GM18517 (cell line): ENCODE measurements around the gene UBTD1.
A peak's percentile ranks its signal among the peaks of the same experiment; 100 is the strongest.

ENCODE experiments used
- ATAC-seq: cut with Tn5 transposase; IDR thresholded peaks from one replicate; pipeline ENCODE4 v1.9.1; 2021; ENCODE audit warnings: mild to moderate bottlenecking, moderate library complexity; ENCODE audit not compliant: unreplicated experiment

UBTD1 gene

GRCh38 chr10:97481071-97481470, 17.7 kb upstream of the UBTD1 start:
- no peak for ATAC-seq

GRCh38 chr10:97482381-97482780, 16.3 kb upstream of the UBTD1 start:
- ATAC-seq, result no peak

GRCh38 chr10:97483506-97483905, 15.2 kb upstream of the UBTD1 start:
- ATAC-seq, result no peak

- ATAC-seq, result no peak
Observed at GRCh38 chr10:97483921-97484320, 14.8 kb upstream of the UBTD1 start.

- no peak for ATAC-seq
Observed at GRCh38 chr10:97485647-97486281, 13.0 kb upstream of the UBTD1 start.

GRCh38 chr10:97490592-97490991, 8.1 kb upstream of the UBTD1 start:
- ATAC-seq, result no peak

- no peak for ATAC-seq
Observed at GRCh38 chr10:97494151-97494550, 4.6 kb upstream of the UBTD1 start.

GRCh38 chr10:97494863-97495506, 3.7 kb upstream of the UBTD1 start:
- ATAC-seq, result no peak

GRCh38 chr10:97497572-97498075, 1.1 kb upstream of the UBTD1 start:
- peak; percentile 17 for ATAC-seq

GRCh38 chr10:97498076-97498840, 466 bp upstream of the UBTD1 start, which contains the start of gene MMS19:
MMS19 (minus strand) TSS chr10:97498422; CDS start chr10:97498384, 38 bp downstream.
- peak; percentile 82 for ATAC-seq

- ATAC-seq, result no peak
Observed at GRCh38 chr10:97499561-97500296, 1.0 kb downstream of the UBTD1 start.

- ATAC-seq, result no peak
Observed at GRCh38 chr10:97500297-97500575, 1.5 kb downstream of the UBTD1 start.

GRCh38 chr10:97502916-97503315, 4.2 kb downstream of the UBTD1 start:
- ATAC-seq, result no peak

GRCh38 chr10:97503406-97503805, 4.7 kb downstream of the UBTD1 start:
- no peak for ATAC-seq

GRCh38 chr10:97505152-97505551, 6.4 kb downstream of the UBTD1 start:
- ATAC-seq, result no peak

GRCh38 chr10:97506199-97506991, 7.7 kb downstream of the UBTD1 start:
- no peak for ATAC-seq

- no peak for ATAC-seq
Observed at GRCh38 chr10:97508342-97508741, 9.6 kb downstream of the UBTD1 start.

GRCh38 chr10:97509120-97509680, 10.5 kb downstream of the UBTD1 start:
- no peak for ATAC-seq

- ATAC-seq, result no peak
Observed at GRCh38 chr10:97510686-97511085, 12.0 kb downstream of the UBTD1 start.
